IMR-90 (cell line): ENCODE measurements around the gene SLC25A3. TPM values are rescaled to one million over a fixed set of nuclear protein-coding genes. Genes with fewer than 3 reads are reported as not detected.

Experiments
- ATAC-seq: fragments of 200-7000 bp; cut with Tn5 transposase; 2 replicates; pipeline ENCODE4 v1.9.1; 2020; ENCODE audit warnings: low read depth, mild to moderate bottlenecking, moderate library complexity
- BruUV-seq: library from RNA; stranded (reverse); fragments of 400-500 nt; replicated peaks from 2 replicates; lab custom pipeline; 2021; lab: Mats Ljungman, UMichigan
- CTCF ChIA-PET: fragments of 300-600 bp; formaldehyde crosslinking; extraction: SDS; loops from one replicate; lab custom pipeline; 2021; ENCODE audit warnings: antibody characterized with exemption; lab: Yijun Ruan, JAX
- POLR2A ChIA-PET: fragments of 300-600 bp; sonication (Branson Sonifier 250); formaldehyde crosslinking; loops from one replicate; lab custom pipeline; 2022; ENCODE audit warnings: antibody characterized with exemption; ENCODE audit not compliant: unreplicated experiment; lab: Charles Lee
- DNase-seq: peaks from one replicate; pipeline ENCODE4 v3.0.0; 2013
- H2AFZ ChIP-seq: replicated peaks from 2 replicates; pipeline ENCODE3; 2013; ENCODE audit warnings: low read length, mild to moderate bottlenecking; ENCODE audit not compliant: poor library complexity
- H2AK5ac ChIP-seq: 2 replicates; pipeline ENCODE4 v1.6.1; 2013; ENCODE audit warnings: low read depth, low read length, inconsistent platforms
- H2AK9ac ChIP-seq: replicated peaks from 2 replicates; pipeline ENCODE3; 2013; ENCODE audit warnings: mild to moderate bottlenecking, low read depth, low read length, moderate library complexity; ENCODE audit not compliant: poor library complexity
- H2BK120ac ChIP-seq: 2 replicates; pipeline ENCODE4 v1.6.1; 2013; ENCODE audit warnings: low read depth, low read length, inconsistent platforms
- H2BK15ac ChIP-seq: 3 replicates; pipeline ENCODE4 v1.6.1; 2013; ENCODE audit warnings: low read depth, low read length, inconsistent platforms
- H2BK20ac ChIP-seq: 2 replicates; pipeline ENCODE4 v1.6.1; 2013; ENCODE audit warnings: low read depth, mild to moderate bottlenecking, inconsistent platforms, low read length, moderate library complexity
- H2BK5ac ChIP-seq: 2 replicates; pipeline ENCODE4 v1.6.1; 2013; ENCODE audit warnings: mild to moderate bottlenecking, low read depth, low read length, inconsistent platforms; ENCODE audit not compliant: poor library complexity, severe bottlenecking
- H3K14ac ChIP-seq: replicated peaks from 2 replicates; pipeline ENCODE4 v1.6.1; 2013; ENCODE audit warnings: low read depth, low read length, inconsistent platforms
- H3K18ac ChIP-seq: 2 replicates; pipeline ENCODE4 v1.6.1; 2013; ENCODE audit warnings: low read depth, low read length, control low read depth
- H3K23ac ChIP-seq: 2 replicates; pipeline ENCODE4 v1.6.1; 2013; ENCODE audit warnings: low read depth, low read length, inconsistent platforms
- H3K27ac ChIP-seq: 2 replicates; pipeline ENCODE4 v1.5.1; 2013; ENCODE audit warnings: mild to moderate bottlenecking, control low read depth, low read length; ENCODE audit not compliant: insufficient read depth
- H3K27me3 ChIP-seq: 2 replicates; pipeline ENCODE4 v1.6.1; 2013; ENCODE audit warnings: low read length; ENCODE audit not compliant: control insufficient read depth, insufficient read depth
- H3K36me3 ChIP-seq: 2 replicates; pipeline ENCODE4 v1.6.1; 2013; ENCODE audit warnings: low read length, mixed read lengths; ENCODE audit not compliant: control insufficient read depth, insufficient read depth
- H3K4ac ChIP-seq: 2 replicates; pipeline ENCODE4 v1.6.1; 2013; ENCODE audit warnings: low read depth, low read length, inconsistent platforms
- H3K4me1 ChIP-seq: 2 replicates; pipeline ENCODE4 v1.6.1; 2013; ENCODE audit warnings: low read length, mixed read lengths; ENCODE audit not compliant: control insufficient read depth, insufficient read depth
- H3K4me2 ChIP-seq: 2 replicates; pipeline ENCODE4 v1.6.1; 2013; ENCODE audit warnings: low read depth, mild to moderate bottlenecking, control low read depth, low read length, moderate library complexity
- H3K4me3 ChIP-seq: 2 replicates; pipeline ENCODE4 v1.5.1; 2013; ENCODE audit warnings: low read depth, mild to moderate bottlenecking, control low read depth, low read length, moderate library complexity; ENCODE audit not compliant: insufficient read depth
- H3K56ac ChIP-seq: 2 replicates; pipeline ENCODE4 v1.6.1; 2013; ENCODE audit warnings: low read length, inconsistent platforms; ENCODE audit not compliant: insufficient read depth; ENCODE audit errors: extremely low read depth
- H3K79me1 ChIP-seq, 2 experiments: 2 replicates each; pipeline ENCODE4 v1.6.1; 2013; ENCODE audit warnings: low read length in 2 of 2, inconsistent platforms in 1 of 2, low read depth in 1 of 2
- H3K9ac ChIP-seq: 2 replicates; pipeline ENCODE4 v1.6.1; 2013; ENCODE audit warnings: low read depth, low read length, control low read depth
- H3K9me1 ChIP-seq: 2 replicates; pipeline ENCODE4 v1.6.1; 2013; ENCODE audit warnings: low read length, inconsistent platforms; ENCODE audit not compliant: insufficient read depth
- H3K9me3 ChIP-seq: 2 replicates; pipeline ENCODE4 v1.6.1; 2013; ENCODE audit warnings: low read length; ENCODE audit not compliant: control insufficient read depth, insufficient read depth
- H4K20me1 ChIP-seq: 2 replicates; pipeline ENCODE4 v1.6.1; 2013; ENCODE audit warnings: low read length, inconsistent platforms; ENCODE audit not compliant: insufficient read depth
- H4K5ac ChIP-seq: 2 replicates; pipeline ENCODE4 v1.6.1; 2013; ENCODE audit warnings: mild to moderate bottlenecking, low read depth, low read length, control low read depth
- H4K8ac ChIP-seq, 2 experiments: 2 replicates each; pipeline ENCODE4 v1.6.1; 2013; ENCODE audit warnings: low read depth in 2 of 2, low read length in 2 of 2, control low read depth in 1 of 2, inconsistent platforms in 1 of 2
- H4K91ac ChIP-seq: 2 replicates; pipeline ENCODE4 v1.6.1; 2013; ENCODE audit warnings: low read depth, low read length, inconsistent platforms; ENCODE audit not compliant: insufficient read depth
- BHLHE40 ChIP-seq: fragments of 150-350 bp; IDR thresholded peaks from 2 replicates; pipeline ENCODE4 v1.6.1; 2016; ENCODE audit warnings: mild to moderate bottlenecking, low read depth, low read length
- CEBPB ChIP-seq: IDR thresholded peaks from 2 replicates; pipeline ENCODE4 v1.6.1; 2012; ENCODE audit warnings: low read depth, low read length, improper control_type of control experiment
- CHD1 ChIP-seq: IDR thresholded peaks from 2 replicates; pipeline ENCODE4 v1.6.1; 2012; ENCODE audit warnings: low read depth, low read length, improper control_type of control experiment
- CTCF ChIP-seq: conservative IDR thresholded peaks from 2 replicates; pipeline ENCODE4 v1.5.1; 2012; ENCODE audit warnings: mild to moderate bottlenecking, low read depth, low read length, improper control_type of control experiment
- ELK1 ChIP-seq: fragments of 150-350 bp; IDR thresholded peaks from 2 replicates; pipeline ENCODE4 v1.6.1; 2016; ENCODE audit warnings: low read depth, mild to moderate bottlenecking, low read length, moderate library complexity, borderline replicate concordance
- FOS ChIP-seq: fragments of 150-350 bp; IDR thresholded peaks from 2 replicates; pipeline ENCODE4 v1.6.1; 2016; ENCODE audit warnings: low read depth, low read length
- MAFK ChIP-seq: IDR thresholded peaks from 2 replicates; pipeline ENCODE4 v1.6.1; 2012; ENCODE audit warnings: low read depth, low read length, improper control_type of control experiment
- MAZ ChIP-seq: IDR thresholded peaks from 2 replicates; pipeline ENCODE4 v1.6.1; 2012; ENCODE audit warnings: low read depth, mild to moderate bottlenecking, low read length, improper control_type of control experiment, moderate library complexity, borderline replicate concordance
- MXI1 ChIP-seq: IDR thresholded peaks from 2 replicates; pipeline ENCODE4 v1.6.1; 2012; ENCODE audit warnings: low read depth, mild to moderate bottlenecking, low read length, moderate library complexity, borderline replicate concordance
- NFE2L2 ChIP-seq: fragments of 150-350 bp; IDR thresholded peaks from 2 replicates; pipeline ENCODE4 v1.6.1; 2016; ENCODE audit warnings: low read depth, mild to moderate bottlenecking, low read length
- RCOR1 ChIP-seq: IDR thresholded peaks from 2 replicates; pipeline ENCODE4 v1.6.1; 2012; ENCODE audit warnings: mild to moderate bottlenecking, low read length, improper control_type of control experiment; ENCODE audit not compliant: insufficient replicate concordance
- RFX5 ChIP-seq: IDR thresholded peaks from 2 replicates; pipeline ENCODE4 v1.8.0; 2012; ENCODE audit warnings: low read depth, mild to moderate bottlenecking, low read length, moderate library complexity
- SMC3 ChIP-seq: fragments of 150-350 bp; IDR thresholded peaks from 2 replicates; pipeline ENCODE4 v1.6.1; 2016; ENCODE audit warnings: low read depth, mild to moderate bottlenecking, antibody characterized with exemption, low read length, moderate library complexity
- USF2 ChIP-seq: fragments of 150-350 bp; IDR thresholded peaks from 2 replicates; pipeline ENCODE4 v1.6.1; 2017; ENCODE audit warnings: mild to moderate bottlenecking, antibody characterized with exemption, low read length, low read depth
- WGBS, 2 experiments: methylation state at CpG; one replicate each; pipeline versions ENCODE4 v1.1.5 to v1.1.7; 2013; ENCODE audit warnings: missing lambda C conversion rate in 2 of 2; ENCODE audit not compliant: insufficient read length in 1 of 2; ENCODE audit errors: extremely low coverage in 2 of 2; 5-methylcytosine and 5-hydroxymethylcytosine counted together
- dilution Hi-C: fragments of 300-500 bp; cut with HindIII; formaldehyde crosslinking; loops from one replicate; pipeline ENCODE4 v1.14.3; 2018; ENCODE audit warnings: low sequenced_read_pairs; ENCODE audit not compliant: unreplicated experiment
- in situ Hi-C: fragments of 300-500 bp; cut with MboI; formaldehyde crosslinking; loops from 3 replicates; pipeline ENCODE4 v1.14.3; 2019; ENCODE audit warnings: low sequenced_read_pairs, inconsistent platforms, mixed read lengths
- intact Hi-C: fragments of 100-400 bp; cut with micrococcal nuclease; formaldehyde crosslinking; loops from 2 replicates; pipeline ENCODE4 v1.10.0; 2022
- polyA plus RNA-seq, 3 experiments: library from polyadenylated mRNA; depleted of rRNA; stranded (reverse); fragments of >200 nt; gene quantifications; 2 replicates each; pipeline ENCODE4 v1.2.3, GENCODE V29; 2012; ENCODE audit warnings: low replicate concordance in 1 of 3
- total RNA-seq: library from RNA; depleted of rRNA; stranded (reverse); fragments of >200 nt; gene quantifications from 2 replicates; pipeline ENCODE4 v1.2.3, GENCODE V29; 2012

Gene SLC25A3
- total and polyA plus RNA-seq, 2 of the 4 experiments (the other 2 are of a cell fraction) = 657 to 861 TPM

- Histone ChIP-seq H2AK9ac (no peak overlapping the region), H2AK5ac (no peak overlapping the region), H3K9me1 (no peaks in the 10 kb centered on the region), H3K14ac (no peak overlapping the region), H4K5ac (no peak overlapping the region), H3K27ac (no peak overlapping the region), H3K23ac (no peak overlapping the region), H2BK5ac (no peak overlapping the region), H3K9me3 (no peaks in the 10 kb centered on the region), H3K36me3 (peaks cover 49% of the 10 kb centered on the region), H3K79me1 (peaks cover 13 to 28% of the 10 kb centered on the region in 2 experiments), H3K56ac (no peak overlapping the region), H4K20me1 (peaks cover 20% of the 10 kb centered on the region; the same call in 1 of the 2 replicates), H4K8ac (no peak overlapping the region), H2BK120ac (no peak overlapping the region), H3K18ac (no peak overlapping the region), H4K91ac (no peak overlapping the region), H2AFZ (no peak overlapping the region), H3K27me3 (no peaks in the 10 kb centered on the region), H3K4me2 (no peak overlapping the region), H3K4me1 (no peaks in the 10 kb centered on the region), H3K4me3 (no peak overlapping the region), H2BK15ac (no peak overlapping the region), H3K9ac (no peak overlapping the region), H2BK20ac (no peak overlapping the region), H3K4ac (no peak overlapping the region)
- no peak for TF ChIP-seq NFE2L2
- no peak for TF ChIP-seq FOS
- TF ChIP-seq CTCF = no peak
- no peak for TF ChIP-seq SMC3
- TF ChIP-seq BHLHE40 = no peak
- no peak for TF ChIP-seq USF2
- TF ChIP-seq MAFK = no peak
- TF ChIP-seq RCOR1 = no peak
- no peak for TF ChIP-seq MAZ
- no peak for TF ChIP-seq CHD1
- TF ChIP-seq CEBPB = no peak
- TF ChIP-seq RFX5 = no peak
- TF ChIP-seq MXI1 = no peak
- no peak for TF ChIP-seq ELK1
- ChIA-PET CTCF (interaction anchor here (0.6 to 1.0 kb wide), 2 partner anchors 35 to 62 kb away, joined by 3 to 8 read pairs; no protein-coding TSS in a partner anchor), POLR2A (no interaction called here)
- in situ Hi-C loops = loop anchor here (5.0 kb wide), 1 partner anchor 35 kb away; no protein-coding TSS in a partner anchor
- intact Hi-C loops = no loop called here
- no TSS peak for BruUV-seq
- WGBS, 2 experiments = no CpG with 5 or more reads among the region's 8 CpGs
- no peak for ATAC-seq
- dilution Hi-C loops = no loop called here
- no peak for DNase-seq
Measured at GRCh38 chr12:98601924-98602323, 8.4 kb downstream of the SLC25A3 start.
